ENCODE results near the gene CPA4. TPM values are rescaled to one million over a fixed set of nuclear protein-coding genes. Genes with fewer than 3 reads are reported as not detected.

Gene CPA4
- total RNA-seq, 1 donor from 2014 or later, result 2.3 TPM

DNA sequence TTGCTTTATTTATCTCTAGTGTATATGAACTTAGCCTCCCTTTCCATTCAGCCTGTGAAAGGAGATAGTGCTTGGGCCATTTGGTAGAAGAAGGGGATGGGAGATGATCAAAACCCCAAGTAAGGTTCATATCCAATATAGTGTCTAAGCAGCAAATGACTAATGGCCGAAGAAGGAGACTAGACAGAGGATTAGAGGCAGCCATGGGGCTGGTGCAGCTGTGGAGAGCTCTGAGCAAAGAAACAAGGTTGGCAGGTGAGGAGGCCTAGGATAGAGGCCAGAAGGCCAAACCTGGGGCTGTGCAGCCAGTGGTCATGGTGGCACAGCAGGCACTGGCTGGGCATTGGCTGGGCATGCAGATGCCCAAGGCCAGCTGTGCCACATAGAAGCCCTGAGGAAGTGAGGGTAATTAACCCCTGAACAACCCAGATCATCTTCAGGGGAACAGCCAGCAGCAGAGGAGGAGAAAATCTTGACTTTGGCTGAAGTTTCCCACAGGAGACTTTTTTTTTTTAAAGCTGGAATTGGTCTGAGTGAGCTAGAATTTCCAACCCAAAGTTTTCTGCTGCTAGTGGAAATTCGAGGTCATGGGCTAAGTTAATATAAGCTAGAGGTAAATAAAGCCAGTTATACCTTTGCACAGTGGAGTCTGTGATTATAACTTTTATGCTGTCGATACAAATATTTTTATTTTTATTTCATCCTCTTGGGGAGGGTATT lies 77.0 kb downstream of the CPA4 start:
- no peak for ATAC-seq
- intact Hi-C loops (cut with DNase I), result no loop called here

DNA sequence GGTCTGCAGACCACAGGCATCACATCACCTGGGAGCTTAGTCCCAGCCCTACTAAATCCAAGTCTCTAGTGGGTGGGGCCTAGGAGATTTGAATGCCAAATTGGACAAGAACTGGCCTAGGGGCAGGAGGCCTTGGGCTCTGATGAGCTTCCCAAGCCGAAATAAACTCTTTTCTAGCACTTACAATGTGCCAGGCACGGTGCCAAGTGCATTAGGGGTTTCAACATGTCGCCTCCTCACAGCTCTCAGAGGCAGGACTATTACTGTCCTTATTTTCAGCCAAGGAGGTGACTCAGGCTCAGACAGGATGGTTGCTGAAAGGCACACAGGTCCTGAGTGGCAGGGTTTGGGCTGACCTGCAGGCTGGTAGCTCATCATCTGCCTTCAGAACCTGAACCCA lies 78.1 kb downstream of the CPA4 start:
- intact Hi-C loops (cut with DNase I), result no loop called here
- no peak for DNase-seq (ENCODE audit: low spot score)
- ATAC-seq, result no peak

More for the DNA sequence above, 77.0 kb downstream of the CPA4 start:
- no peak for DNase-seq (ENCODE audit: low spot score)

GRCh38 chr7:130372402-130373165 lies 79.6 kb downstream of the CPA4 start:
- intact Hi-C loops (cut with DNase I), result no loop called here
- DNase-seq (ENCODE audit: low spot score) (no peak), ATAC-seq (no peak)

Other genes with a start within 250 kb of the CPA4 start
- 13.7 TPM for gene ZC3HC1, start 241.8 kb upstream of the CPA4 start, total RNA-seq
- 35.2 TPM for gene KLHDC10, start 222.6 kb upstream of the CPA4 start, total RNA-seq
- gene TMEM209, start 87.8 kb upstream of the CPA4 start, total RNA-seq, result 23.9 TPM
- not detected for gene SSMEM1, start 85.3 kb upstream of the CPA4 start, total RNA-seq
- 1.2 TPM for gene CPA2, start 26.3 kb upstream of the CPA4 start, total RNA-seq
- not detected for gene CPA5, start 51.7 kb downstream of the CPA4 start, total RNA-seq
- 4.1 TPM for gene CPA1, start 87.3 kb downstream of the CPA4 start, total RNA-seq
- gene CEP41, start 147.9 kb downstream of the CPA4 start, total RNA-seq, result 11.0 TPM
- gene MEST, start 198.9 kb downstream of the CPA4 start, total RNA-seq, result 72.0 TPM

All from sciatic nerve (tissue), 2 donors.